SU-DHL-6 (cell line): ENCODE measurements around the gene CNPY4.

ENCODE experiments used
- CTCF ChIP-seq: fragments of 200-600 bp; sonication (generic); IDR thresholded peaks from one replicate; pipeline ENCODE4 v1.5.1; 2017; ENCODE audit warnings: antibody characterized with exemption, mild to moderate bottlenecking, low read length, moderate library complexity; ENCODE audit not compliant: insufficient read depth, poor library complexity, severe bottlenecking
- EZH2phosphoT487 ChIP-seq: fragments of 200-600 bp; sonication (generic), shearing (Covaris generic); conservative IDR thresholded peaks from 2 replicates; pipeline ENCODE4 v1.6.1; 2018; ENCODE audit warnings: mild to moderate bottlenecking, antibody characterized with exemption, low read length, moderate library complexity, mixed read lengths

GRCh38 chr7:100148559-100149328 is 29.3 kb downstream of the CNPY4 start, which contains the start of gene LAMTOR4:
- TF ChIP-seq CTCF (peak; percentile 10), EZH2phosphoT487 (no peak)
